Fibroblast of skin of right quadriceps (primary cell): ENCODE results near the gene MYO16.

Experiments
- DNase-seq: peaks from one replicate; pipeline ENCODE4 v3.0.0-alpha.2; 2013

Gene MYO16

DNA sequence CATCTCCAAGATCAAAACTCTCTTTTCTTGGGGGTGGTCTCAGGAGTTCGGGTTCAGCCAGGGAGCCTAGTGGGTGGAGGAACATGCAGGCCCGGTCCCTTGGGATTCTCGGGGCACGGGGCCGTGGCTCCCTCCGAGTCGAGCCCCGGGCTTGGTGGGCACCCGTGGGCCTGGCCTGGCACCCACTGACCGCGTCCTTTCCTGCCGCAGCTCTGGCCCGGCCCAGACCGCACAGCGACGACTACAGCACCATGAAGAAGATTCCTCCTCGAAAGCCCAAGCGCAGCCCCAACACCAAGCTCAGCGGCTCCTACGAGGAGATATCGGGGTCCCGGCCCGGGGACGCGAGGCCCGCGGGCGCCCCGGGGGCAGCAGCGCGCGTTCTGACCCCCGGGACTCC, 510.6 kb downstream of the MYO16 start:
- DNase-seq = no peak

DNA sequence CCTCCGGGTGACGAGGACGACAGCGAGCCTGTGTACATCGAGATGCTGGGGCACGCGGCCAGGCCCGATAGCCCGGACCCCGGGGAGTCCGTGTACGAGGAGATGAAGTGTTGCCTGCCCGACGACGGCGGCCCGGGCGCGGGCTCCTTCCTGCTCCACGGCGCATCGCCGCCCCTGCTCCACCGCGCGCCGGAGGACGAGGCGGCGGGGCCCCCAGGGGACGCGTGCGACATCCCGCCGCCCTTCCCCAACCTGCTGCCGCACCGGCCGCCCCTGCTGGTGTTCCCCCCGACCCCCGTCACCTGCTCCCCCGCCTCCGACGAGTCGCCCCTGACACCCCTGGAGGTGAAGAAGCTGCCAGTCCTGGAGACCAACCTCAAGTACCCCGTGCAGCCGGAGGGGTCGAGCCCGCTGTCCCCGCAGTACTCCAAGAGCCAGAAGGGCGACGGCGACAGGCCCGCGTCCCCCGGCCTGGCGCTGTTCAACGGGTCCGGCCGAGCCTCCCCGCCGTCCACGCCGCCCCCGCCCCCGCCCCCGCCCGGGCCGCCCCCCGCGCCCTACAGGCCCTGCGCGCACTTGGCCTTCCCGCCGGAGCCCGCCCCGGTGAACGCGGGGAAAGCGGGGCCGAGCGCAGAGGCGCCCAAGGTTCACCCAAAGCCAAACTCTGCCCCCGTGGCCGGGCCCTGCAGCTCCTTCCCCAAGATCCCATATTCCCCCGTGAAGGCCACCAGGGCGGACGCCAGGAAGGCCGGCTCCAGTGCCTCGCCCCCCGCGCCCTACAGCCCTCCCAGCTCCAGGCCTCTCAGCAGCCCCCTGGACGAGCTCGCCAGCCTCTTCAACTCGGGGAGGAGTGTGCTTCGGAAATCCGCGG, 511.3 kb downstream of the MYO16 start:
- DNase-seq = no peak

DNA sequence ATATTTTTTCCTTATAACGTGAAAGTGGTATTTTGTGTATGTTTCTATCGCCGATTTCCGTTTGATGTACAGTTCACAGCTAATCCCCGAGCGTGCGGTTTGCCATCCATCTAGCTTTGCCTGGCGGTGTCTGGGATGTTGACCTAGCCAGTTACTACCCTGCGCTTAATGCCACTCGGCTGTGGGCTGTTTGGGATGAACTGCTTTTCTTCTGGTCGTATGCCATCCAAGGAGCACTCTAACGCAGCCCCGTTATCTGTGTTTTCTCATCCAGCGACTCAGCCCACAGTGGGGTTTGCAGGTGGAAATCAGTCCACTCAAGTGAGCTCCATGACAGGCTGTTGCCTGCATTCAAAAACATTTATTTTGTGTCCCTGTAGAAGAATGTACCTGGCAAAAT, 512.3 kb downstream of the MYO16 start:
- no peak for DNase-seq

DNA sequence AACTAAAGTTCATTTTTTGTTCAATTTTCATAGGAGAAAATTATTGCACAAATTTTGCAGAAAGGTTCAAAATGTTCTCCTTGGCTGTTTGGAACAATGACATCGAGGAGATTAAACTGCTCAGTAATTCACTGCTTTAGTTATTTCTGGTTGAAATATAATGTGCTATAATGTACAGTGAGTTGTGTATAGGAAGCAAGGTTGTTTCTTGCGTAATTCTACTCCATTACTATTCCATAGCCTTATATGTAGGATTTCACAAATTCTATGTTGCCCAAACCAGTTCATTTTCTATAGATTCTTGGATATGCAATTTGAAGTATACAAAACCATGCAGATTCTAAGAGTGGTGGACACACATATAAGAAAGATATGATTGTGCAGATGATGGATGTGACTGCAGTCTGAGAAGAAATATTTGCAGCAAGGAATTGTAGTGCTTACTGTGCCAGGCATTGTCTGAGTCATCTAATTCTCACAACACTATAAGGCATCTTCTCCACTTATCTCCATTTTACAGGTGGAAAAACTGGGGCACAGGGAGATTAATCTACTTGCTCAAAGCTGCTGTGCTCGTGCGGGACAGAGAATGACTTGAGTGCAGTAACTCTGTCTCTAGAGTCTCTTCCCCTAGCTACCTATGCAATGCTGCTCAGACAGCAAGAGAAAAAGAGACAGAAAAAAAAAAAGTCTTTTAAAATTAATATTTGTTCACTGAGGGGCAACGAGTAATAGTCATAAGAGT, 515.5 kb downstream of the MYO16 start:
- no peak for DNase-seq

DNA sequence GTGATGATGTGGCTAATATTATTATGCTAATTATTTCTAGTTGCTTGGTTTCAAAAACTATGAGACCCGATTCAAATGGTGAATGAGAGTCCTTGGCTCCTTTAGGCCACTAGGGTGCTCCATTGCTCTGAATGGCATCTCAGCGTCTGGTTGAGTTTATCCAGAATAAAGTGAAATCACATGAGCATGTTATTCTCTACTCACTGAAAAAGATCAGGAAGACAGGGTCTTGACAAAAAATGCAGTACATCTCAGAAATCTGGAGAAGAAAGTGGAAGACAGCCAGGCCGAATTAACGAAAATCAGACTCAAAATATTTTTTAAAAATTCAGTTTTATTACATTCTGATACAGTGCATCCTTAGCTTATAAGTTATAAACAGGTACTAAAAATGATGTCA, 516.2 kb downstream of the MYO16 start:
- DNase-seq = peak; percentile 76

DNA sequence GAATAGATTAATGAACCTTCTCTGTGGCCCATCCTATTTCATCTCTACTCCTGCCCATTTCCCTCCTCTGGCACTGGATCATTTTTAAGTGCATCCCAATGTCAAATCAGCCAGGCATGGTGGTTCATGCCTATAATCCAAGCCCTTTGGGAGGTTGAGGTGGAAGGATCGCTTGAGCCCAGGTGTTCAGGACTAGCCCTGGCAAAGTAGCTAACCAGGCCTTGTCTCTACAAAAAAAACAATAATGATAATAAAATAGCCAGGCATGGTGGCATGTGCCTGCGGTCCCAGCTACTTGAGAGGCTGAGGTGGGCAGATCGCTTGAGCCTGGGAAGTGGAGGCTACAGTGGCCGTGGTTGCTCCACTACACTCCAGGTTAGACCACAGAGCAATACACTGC, 517.0 kb downstream of the MYO16 start:
- DNase-seq = no peak

DNA sequence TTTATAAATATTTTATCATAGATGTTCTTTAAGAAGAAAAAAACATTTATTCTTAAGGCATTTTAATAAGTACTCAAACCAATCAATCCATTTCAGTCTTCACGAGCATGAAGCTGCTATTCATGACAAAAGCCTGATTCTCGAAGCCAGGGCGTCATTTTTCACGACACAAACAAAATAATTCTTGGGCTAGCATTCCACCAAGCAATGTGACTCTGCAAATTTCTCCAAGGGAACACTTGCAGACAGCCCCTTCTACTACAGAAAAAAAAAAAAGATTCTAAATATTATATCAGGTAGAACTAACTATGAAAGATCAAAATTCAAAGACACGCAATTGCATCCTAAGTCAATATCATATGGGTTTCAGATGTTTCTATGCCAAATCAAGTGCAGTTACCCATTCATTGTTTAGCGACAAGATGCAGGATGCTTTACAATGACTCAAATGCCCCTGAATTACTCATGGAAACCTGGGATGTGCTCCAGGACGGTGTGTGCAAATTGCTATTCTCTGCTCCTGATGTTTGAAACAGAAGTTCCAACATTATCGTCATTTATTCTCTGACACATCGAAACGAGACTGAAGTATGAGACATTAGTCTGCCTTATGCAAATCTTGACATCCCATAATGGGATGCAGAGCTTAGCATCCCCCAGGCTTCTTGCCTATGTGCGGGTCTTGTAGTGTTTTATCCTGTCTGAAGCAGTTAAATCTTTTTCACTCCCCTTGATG, 517.7 kb downstream of the MYO16 start:
- peak; percentile 96 for DNase-seq

DNA sequence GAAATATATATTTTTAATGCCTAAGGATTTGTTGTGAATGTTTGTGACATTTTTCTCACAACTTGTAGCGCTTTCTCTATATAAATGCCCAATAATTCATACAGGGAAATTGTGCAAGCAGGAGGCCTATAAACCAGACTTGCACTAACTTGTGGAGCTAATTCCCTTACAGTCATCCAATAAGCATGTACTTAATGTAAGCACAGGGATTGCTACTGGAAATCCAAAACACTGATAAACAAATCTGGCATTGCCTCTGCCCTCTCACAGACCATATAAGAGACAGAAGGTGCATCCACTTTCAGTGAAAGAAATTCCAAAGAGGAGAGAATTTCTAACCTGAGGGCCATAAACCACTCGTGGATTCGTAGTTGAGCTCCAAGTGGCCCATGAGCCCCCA, 518.8 kb downstream of the MYO16 start:
- DNase-seq = peak; percentile 78

DNA sequence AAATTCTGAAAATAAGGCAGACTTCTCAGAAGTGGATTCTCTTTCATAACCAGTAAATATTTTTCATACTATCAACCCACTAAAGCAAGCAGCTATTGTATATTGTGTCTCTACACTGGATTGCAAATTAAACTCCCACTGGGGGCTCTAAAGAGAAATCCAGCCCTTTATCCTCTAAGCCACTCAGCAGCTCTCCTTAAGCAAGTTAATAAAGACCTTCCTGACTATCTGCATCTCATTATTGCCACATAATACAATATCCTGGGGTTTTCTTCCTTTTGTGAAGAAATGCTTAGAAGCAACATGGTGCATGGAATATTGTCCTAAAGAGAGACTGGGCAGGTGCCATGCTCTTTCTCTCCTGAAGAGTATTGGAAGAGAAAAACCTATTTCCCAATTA, 521.3 kb downstream of the MYO16 start:
- DNase-seq = no peak

DNA sequence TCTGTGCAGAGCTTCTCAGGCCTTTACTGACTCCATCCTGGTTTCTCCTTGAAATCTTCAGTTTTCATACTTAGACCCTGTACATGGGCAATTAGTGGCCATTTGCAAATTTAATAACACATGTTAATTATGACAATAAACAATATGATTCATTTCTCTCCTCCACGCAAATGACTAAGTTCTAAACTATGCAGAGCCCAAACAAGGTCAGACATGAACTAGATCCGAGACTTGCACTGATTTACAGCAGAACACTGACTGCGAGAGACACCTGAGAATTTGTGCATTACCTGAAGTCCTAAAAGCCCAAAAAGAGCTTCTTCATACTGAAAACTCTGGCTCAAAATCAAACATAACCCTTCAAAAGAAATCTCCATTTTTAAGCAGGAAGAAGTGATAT, 521.8 kb downstream of the MYO16 start:
- no peak for DNase-seq

DNA sequence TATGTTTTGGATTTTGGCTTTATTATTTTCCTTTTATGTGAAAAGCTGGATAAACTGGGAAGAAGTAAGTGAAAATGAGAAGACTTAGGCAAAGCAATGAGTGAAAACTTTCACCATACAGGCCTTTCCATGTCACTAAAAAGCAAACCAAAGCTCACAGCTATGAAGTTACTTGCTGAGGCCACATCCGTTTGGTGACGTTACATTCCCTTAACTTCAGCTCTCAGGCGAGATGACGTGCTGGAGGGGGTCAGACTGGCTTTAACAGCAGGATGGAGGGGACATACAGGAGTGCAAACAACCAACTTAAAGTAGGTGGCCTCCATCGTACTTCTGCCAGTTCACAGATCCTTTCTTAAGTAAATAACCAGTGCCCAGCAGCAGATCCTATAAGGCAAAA, 522.3 kb downstream of the MYO16 start:
- DNase-seq = no peak

DNA sequence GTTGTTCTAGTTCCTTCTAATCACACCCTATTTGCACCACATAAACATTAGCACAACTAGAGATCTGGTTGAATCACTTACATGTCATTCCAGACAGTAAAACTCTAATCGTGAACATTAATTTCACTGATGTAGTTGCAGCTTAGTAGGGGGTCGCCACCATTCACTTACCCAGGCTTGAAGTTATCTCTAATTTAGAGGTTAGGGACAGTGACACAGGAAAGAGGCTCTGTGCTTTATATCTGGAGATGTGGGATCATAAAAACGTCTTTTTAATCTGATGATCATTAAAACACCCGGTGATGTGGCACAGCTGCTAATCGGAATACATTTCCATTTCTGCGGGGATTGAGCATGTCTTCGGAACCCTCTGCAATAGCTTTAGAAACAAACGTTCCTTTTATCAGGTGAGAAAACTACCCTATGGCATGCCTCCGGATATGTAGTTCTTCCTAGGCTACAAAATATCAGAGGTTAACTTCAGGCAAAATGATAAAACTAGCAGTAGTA, 523.0 kb downstream of the MYO16 start:
- DNase-seq = no peak

DNA sequence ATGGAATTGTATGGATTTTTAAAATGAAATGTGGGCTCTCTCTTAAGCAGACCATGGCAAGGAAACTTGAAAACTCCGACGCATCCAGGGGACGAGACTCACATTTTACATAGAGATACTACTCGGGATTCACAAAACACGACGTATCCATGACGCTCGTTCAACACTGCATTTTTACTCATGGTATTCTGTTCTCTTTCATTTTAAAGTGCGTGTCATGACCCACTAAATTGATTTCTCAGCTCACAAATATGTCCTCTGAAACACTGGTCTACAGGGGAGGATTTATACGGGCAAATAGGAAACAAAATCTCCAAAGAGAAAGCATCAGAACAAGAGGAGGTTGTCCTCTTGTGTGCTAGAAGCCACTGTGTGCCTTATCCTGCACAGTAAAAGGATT, 523.5 kb downstream of the MYO16 start:
- peak; percentile 26 for DNase-seq

DNA sequence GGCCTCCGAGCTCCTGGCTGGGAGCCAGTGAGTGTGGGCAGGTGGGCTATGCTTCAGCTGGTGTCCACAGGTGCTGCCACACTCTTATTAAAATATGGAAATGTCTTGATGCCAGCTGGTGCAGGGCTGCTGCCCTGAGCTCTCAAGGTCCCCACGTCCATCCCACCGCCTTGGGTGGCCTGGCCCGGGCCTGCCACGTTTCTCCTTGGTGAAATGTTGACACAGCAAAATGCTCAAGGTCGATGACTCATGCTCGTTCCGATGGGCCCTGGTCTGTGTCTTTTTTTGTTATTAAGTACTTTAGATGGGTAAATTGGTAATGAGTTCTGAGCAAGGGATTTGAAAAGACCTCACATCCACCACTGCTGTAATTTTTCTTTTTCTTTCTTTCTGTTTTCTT, 524.7 kb downstream of the MYO16 start:
- DNase-seq = no peak

DNA sequence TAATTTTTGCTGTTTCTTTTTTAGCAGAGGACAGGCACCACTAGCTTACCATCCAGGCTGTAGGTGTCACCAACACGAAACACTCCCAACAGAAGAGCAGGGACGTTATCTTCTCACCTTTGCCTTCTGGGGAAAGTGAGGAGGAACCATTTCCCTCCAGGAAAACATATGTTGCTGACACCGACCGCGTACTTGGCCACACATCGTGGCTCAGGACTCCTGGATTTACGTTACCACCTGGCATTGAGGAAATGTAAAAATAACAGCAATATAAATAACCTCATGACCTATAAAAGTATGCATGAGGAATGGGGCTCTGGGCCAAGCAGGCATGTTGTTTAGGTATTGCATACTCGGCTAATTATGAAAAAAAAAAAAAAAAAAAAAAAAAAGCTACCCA, 525.1 kb downstream of the MYO16 start:
- peak; percentile 73 for DNase-seq

DNA sequence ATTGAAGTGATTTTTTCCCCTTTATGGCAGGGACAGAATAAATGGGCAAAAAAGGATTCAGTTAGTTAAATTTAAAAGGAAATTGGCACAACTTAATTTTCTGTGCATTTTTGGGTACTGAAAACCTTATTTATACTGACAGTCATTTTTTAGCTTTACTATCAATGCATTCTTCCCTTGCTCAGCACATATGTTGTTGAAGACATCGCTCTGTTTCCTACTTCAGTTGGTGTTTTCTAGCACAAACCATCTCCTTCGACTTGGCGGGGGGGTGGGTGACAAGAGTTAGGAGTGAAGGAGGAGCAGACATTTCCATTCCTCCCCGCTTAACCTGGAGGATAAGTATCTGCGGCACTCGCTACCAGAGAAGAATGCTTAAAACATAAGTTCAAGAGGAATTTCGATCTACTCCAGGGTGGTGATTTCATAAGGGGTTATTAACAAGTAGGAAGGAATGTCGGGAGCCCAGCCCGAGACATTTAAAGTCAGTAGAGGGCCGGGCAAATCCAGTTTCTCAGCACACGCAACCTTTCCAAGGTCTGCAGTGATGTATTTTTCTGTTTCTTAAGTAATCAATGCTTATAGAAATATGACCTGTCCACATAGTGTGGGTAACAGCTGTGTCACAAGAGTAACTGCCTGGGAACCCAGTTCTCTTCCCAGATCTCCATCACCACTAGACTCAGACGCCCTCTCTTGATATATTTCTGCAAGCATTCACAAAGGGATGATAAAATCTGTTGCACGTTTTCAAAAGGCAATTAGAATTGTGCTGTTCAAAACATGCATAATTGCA, 525.8 kb downstream of the MYO16 start:
- DNase-seq = peak; percentile 86

DNA sequence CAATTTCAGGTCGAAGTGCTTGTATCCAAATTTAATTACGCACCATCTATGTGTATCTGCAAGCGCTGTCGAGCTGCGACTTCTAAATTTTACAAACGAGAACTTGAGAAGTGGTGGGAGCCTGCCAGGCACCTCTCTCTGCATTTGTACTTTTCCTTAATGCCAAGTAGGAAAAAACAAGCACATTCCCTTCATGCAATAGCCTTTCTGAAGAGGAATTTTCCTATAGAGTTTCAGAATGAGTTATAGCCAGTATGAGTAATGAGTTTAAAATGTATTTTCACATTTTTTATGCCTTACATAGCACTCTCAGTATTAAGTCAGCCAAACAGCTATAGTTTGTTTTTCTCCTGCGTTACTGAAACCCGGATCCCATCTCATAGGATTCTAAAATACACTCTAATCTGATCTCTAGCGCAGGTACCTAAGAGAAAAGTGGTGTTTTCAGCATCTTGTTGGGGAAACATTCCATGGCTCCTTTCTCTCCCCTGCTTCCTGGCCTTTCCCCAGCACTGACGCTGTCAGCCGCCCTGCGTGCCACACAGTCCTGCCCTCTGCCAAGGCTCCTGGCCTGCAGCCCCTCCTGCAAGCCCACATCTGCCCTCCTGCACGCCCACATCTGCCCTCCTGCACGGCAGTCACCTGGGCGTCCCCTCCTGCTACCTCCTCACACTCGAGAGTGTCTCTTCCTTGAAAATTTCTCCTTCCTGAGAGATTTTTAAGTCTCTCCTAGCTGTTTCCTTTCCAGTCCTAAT, 526.9 kb downstream of the MYO16 start:
- DNase-seq = peak; percentile 91

DNA sequence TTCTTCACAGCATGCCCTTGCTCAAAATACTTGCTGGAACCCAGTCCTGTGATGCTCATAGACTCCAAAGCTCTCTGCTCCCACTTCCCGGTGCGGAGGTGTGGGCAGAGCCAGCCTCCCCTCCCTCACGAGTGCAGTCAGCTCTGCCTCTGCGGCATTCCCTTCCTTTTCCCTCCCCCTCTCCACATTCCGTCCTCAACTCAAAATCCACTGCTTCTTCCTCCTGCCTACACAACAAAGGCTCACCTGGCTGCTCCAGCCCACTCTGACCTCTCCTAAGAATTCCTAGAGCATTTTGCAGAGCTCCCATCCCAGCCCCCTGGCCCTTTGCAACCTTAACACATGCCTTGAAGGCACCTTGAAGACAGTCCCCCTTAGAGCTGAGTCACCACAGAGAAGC, 527.9 kb downstream of the MYO16 start:
- no peak for DNase-seq

DNA sequence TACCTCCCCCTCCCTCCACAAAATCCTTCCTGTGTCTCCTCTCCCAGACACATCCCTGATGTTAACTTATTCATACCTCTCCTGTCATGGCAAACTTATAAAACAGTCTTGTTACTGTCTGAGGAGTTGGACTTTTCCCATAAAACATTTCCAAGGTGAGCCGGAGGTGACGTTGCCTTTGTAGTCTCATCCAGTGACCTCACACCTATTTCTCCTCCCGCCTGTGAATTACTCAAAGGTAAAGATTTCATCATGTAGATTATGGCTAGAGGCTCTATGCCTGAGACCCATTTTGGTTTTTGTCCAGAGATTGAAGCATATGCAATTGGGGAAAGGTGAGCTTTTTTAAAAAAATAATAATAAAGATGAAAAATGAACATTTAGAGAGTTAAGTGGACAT, 529.0 kb downstream of the MYO16 start:
- DNase-seq = no peak

DNA sequence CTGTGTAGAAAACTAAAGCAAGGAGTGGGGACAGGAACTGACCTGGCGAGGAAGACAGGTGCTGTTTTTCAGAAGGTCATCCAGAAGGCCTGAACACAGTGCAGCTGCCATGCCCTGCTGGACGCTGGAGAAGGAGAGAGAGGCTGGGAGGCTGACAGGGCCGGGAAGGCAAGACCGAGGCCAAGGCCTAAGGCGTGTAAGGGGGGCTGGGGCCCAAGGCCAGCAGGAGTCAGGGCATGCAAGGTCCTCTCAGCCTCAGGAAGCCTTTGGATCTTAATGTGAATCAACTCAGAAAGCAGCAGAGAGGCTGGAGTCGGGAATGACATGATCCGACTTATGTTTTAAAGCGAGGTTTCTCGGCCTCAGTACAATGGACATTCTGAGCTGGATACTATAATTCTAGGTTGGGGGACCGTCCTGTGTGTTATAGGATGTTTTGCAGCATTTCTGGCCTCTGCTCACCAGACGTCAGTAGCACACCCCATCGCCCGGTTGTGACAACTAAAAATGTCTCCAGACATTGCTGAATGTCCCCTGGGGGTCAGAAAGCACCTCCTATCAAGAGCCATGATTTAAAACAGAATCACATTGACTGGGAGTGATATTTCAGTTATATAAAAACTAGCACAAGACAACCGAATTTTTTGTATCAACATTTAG, 530.4 kb downstream of the MYO16 start:
- no peak for DNase-seq

DNA sequence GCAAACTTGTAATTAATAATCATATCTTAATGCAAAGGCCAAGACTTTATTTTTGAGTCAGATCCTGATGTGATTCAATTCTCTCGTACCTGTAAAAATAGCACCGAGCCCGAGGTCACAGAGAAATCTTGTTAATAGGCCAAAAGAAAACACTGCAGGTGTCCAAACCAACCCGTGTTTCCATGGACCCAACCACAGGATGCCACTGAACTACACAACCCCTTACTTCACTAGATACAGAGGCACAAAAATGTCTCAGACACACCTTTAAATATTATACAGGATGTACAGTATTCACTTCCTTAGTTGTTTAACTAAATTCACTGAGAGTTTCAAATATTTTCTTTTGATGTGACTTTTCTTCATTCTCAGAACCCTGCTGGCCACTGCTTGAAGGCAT, 530.9 kb downstream of the MYO16 start:
- DNase-seq = no peak
